GM21390 (cell line): ENCODE results near the gene AHR.

Source experiments
- ATAC-seq: cut with Tn5 transposase; IDR thresholded peaks from one replicate; pipeline ENCODE4 v1.9.1; 2021; ENCODE audit not compliant: unreplicated experiment

The AHR gene

DNA sequence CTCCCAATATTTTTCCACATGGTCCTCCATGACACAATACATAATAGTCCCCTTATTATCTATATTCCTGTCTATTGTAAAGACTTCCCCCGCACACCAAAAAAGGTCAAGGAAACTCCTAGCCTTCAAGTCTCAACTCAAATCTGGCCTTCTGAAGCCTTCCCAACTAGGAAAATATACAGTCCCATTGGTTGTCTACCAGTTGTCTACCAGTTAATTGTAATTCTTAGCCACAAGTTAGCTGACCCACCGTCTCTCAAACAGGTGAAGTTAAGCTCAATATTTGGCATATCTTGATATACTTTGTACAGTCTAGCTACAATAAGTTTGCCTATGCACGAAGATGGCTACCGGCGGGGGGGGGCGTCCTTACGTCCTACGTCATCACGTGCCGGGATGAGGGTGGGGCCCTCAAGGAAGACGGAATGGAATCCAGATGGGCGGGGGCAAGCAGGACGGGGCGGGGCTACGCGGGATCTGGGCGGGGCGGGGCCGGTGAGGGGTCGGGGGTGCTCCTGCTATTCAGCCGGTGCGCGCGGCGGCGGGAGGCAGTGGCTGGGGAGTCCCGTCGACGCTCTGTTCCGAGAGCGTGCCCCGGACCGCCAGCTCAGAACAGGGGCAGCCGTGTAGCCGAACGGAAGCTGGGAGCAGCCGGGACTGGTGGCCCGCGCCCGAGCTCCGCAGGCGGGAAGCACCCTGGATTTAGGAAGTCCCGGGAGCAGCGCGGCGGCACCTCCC, at the start of gene AHR:
TSS of gene AHR (plus strand) at position 551 of the 738 bp plus-strand sequence. CDS start 613 bp downstream, outside the sequence.
- ATAC-seq, result peak; percentile 47

DNA sequence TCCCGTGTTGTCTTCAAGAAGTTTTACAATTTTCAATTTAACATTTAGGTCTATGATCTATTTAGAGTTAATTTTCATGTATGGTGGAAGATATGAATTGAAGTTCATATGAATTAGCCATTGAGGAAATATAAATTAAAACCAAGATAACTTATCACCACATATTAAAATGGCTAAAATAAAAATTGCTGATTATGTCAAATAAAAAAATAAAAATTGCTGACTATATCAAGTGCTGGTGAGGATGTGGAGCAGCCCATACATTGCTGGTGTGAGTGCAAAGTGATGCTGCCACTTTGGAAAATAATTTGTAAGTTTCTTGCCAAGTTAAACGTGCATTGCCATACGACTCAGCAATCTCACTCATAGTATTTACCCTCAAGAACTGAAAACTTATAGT, 44.6 kb upstream of the AHR start:
- ATAC-seq, result no peak

DNA sequence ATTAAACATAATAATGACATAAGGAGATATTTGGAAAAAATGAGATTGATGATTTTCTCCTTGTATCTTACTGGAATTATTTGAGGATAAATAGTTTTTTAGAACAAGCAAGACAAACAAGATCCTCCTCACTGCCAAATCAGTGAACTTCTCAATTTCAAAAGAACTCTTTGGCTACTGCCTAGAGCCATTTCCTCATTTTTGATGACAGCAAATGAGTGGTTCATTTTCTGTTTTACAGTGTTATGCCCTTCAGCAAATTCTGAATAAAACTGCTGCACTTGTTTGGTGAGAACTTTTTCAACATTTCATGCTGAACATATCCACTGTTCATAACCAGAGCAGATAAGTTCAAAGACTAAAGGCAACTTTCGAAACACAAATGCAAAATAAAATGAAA, 42.5 kb upstream of the AHR start:
- ATAC-seq, result no peak

DNA sequence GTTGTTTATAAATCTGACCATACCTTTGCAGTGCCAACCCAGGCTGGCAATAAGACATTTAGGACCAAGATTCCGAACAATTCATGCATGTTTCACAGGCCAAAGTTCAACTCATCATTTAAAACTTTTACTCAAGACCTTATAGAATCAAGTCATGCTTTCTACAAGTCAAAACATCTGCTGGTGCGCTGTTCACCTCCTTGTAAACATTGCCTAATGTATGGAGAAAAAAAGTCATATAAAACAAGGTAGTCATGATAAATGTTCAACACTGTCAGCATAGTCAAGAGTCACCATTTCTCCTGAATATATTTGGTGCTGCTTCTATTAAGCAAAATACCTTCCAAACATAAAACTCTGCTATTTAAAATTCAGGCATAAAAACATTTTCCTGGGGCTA, 42.1 kb upstream of the AHR start:
- ATAC-seq, result no peak

DNA sequence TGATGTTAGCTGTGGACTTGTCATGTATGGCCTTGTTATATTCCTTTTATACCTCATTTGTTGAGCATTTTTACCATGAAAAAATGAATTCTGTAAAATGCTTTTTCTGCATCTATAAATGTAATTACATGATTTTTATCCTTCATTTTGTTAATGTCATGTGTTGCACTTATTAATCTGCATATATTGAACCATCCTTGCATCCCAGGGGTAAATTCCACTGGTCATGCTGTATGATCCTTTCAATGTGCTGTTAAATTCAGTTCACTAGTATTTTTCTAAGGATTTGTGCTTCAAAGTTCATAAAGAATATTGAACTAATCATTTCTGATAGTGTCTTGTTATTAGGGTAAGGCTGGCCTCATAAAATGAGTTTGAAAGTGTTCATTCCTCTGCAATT, 31.9 kb upstream of the AHR start:
- no peak for ATAC-seq

DNA sequence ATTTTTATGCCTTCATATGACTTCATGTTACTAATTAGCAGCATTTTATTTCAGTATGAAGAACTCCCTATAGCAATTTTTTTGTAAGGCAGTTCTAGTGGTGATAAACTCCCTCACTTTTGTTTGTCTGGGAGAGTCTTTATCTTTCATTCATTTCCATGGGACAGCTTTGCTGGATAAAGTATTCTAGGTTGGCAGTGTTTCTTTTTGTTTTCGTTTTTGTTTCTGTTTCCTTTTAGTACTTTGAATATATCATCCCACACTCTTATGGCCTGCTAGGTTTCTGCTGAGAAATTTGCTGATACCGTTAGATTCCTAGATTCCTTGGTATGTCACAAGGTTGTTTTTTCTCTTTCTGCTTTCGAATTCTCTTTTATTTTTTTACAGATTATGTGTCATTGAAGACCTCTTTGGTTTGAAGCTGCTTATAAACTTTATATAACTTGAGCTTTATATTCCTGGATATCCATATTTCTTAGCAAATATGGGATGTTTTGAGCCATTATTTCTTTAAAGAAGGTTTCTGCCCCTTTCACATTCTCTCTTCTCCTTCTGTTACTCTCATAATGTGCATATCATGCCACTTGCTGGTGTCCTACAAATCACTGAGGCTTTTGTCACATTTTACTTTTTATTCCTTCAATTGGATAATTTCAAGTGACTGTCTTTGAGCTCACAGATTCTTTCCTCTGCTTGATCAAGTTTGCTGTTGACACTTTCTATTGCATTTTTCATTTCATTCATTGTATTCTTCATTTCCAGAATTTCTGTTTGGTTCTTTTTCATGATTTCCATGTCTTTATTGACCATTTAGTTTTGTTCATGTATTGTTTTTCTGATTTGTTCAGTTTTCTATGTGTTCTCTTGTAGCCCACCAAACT, 28.9 kb upstream of the AHR start:
- ATAC-seq, result no peak

DNA sequence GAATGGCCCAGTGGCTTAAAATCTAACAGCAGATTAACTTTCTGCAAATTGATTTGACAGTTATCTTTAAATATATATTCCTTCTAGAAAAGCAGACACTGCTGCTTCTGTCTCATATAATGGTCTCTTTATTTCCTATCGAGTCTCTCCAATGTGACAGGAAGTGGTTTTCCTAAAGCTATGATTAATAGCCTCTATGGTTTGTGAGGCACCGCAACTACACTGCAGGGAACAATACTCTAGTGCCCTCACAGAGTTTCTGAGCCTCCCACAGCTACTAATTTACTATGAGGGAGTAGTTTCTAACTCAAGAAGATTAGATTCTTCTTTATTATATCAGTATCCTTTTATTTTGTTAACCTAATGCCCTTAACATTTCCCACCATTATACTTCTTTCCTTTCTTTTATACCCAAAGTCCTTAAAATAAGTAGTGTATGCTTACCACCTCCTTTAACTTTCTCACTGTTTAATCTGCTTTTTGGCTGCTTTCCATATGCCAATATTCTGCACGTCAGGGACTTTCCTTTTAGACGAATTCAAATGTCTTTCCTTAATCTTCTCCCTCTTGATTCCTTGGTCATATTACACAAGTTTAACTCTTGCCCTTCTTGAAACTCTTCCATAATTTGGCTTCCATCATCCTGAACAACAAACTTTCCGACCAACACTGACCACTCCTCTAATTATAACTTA, 23.8 kb upstream of the AHR start:
- no peak for ATAC-seq

DNA sequence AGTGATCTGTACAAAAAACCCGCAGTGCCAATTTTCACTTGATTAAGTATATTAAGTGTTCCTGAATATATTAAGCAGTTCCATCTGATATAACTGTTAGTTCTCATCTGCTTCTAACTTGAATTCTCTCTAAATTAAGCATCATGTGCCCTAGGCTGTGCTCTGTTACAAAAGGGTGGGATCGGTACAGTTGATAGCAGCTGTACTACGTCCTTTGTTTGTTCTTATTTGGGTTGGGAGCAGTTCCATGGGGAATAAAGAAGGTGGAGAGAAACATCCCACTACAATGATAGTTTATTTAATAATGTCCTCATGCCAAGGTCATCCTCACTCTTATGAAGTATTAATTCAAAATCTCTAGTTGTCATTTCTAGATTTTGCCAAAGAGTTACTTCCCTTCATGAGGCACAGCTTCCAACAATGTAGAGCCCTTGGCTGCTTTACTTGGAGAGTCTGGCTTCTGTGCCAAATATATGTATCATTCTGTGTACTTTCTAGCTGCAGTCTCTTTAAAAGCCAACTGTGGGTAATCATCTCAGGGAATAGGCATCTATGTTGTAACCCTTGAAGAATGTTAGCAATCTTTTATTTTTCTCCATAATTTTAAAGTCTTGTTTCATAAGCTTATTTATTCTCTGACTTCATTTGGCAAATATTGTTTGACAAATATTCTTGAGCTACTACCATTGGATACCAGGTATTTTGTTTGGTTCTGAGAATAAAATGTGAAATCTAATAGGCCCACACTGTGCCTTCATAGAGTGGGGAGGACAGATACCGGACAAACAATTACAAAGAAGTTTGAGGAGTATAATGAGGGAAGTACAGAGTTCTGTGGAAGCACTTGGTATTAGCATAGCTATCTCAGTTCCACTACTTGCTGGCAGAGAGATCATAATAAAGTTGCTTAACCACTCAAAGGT, 22.4 kb upstream of the AHR start:
- ATAC-seq, result no peak

DNA sequence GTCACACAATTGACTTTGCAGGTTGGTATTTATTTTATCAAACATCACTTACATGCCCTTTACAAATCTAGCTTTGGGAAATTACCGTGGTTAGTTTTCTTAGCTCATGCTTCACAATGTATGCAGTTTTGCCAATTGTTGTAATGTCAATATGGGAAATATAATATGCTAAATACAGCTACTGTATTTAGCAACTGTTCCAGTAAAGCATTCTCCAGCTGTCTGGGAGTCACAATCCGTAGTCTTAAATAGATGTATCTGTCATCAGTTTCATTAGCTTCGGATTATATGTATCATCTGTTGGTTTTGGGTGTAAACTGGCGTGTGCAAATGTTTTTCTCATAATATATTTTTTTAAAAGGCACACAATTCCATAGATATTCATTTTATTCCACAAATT, 19.4 kb upstream of the AHR start:
- no peak for ATAC-seq

DNA sequence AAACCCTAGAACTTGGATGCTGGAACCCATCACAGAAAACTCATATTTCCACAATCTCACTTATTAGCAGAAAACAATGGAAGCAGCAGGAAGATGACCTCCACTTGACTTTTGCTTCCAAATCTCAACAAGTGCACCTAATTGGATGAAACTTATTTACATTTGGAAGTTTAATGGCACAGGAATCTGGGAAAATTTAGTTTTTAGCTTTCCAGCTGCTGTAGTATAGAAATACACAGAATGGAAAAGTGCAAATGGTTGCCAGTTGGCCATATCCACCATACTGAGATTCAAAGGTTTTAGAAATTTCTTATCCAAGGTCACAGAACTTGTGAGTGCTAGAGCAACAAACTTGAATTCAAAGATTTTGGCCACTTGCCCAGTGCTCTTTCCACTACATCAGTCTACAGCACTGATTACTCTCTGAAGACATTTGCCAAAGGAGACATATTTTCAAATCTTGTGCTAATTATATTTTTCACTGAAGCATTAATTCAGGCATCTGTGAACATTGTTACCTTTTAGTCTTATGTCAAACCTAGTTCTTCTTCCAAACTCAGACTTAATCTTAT, 9.3 kb upstream of the AHR start:
- no peak for ATAC-seq

DNA sequence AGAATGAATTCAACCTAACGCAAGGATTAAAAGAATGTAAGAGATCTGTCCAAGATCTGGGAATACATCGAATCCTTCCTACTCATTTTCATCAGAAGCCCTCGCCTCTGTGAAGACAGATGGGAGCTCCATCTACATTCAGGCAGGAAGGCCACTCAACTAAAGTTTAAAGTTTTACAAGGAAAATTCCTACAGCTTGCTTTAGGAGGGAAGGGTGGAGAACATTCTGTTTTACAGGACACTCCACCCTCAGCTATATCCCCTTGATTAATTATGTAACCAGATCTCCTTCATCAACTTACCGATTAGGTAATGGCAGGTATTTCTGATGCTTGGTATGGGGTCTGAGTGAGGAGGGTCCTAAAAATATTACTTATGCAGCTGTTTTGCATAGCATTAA, 5.6 kb upstream of the AHR start:
- no peak for ATAC-seq

DNA sequence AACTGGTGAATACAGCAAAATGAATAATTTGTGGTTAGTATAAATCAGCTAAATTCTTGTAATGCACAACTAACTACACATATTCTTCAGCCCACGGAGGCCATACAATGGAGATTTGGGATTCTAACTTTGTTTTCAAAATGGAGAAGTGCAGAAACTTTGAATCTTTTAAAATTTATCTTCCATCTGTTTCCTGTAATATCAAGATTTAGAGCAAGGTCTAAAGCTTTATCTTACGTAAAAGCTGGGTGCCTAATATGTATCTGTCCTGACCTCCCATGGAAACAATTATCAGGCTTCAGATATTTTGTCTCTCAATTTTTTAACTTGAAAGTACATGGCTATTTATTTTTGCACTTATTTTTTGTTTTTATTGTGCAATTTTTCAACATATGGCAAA, 5.0 kb upstream of the AHR start:
- no peak for ATAC-seq

DNA sequence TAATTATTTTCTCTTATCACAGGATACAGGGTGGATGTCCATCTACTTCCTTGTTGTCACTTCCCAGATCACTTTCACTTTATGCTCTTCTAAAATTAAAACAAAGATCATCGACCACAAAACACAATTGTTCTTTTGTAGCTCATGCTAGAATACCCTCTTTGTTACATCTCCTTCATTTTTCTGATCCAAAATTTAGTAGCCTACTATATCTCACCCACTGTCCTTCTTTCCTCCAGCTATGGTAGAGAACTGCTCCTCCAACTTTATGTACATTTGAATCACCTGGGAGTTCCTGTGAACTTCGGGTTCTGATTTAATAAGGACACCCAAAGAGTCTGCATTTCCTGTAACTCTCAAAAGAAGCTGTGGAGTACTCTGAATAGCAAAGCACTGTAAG, 1.2 kb upstream of the AHR start:
- no peak for ATAC-seq

DNA sequence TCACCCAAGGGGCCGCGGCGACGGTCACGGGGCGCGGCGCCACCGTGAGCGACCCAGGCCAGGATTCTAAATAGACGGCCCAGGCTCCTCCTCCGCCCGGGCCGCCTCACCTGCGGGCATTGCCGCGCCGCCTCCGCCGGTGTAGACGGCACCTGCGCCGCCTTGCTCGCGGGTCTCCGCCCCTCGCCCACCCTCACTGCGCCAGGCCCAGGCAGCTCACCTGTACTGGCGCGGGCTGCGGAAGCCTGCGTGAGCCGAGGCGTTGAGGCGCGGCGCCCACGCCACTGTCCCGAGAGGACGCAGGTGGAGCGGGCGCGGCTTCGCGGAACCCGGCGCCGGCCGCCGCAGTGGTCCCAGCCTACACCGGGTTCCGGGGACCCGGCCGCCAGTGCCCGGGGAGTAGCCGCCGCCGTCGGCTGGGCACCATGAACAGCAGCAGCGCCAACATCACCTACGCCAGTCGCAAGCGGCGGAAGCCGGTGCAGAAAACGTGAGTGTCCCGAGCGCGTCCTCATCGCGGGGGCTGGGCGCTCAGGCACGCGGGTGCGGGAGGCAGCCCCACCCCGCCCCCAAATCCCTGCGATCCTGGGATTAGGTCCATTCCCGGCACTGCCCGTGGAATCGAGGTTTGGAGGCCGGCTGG, 509 bp downstream of the AHR start:
- ATAC-seq, result peak; percentile 34

DNA sequence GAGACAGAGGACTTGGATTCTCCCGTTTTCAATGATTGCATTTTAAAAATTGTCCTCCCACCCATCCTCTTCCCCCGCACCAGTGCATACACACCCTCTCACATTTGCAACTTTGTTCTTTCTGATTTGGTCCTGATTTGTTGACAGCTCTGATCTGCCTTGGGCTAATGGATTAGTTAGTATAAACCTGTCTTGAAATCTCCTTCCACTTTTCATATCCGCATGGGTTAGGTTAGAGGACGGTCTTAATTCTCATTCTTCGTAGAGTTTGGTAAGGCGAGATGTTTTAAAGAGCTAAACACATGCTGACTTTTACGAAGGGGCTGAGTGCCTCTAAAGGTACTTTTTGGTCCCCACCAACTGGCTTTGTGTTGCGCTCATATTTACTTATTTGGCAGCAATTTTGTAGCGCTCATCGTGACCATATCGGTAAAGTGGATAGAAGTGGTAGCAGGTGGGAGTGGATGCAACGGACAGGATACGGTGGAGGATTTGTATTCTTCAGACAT, 1.1 kb downstream of the AHR start:
- no peak for ATAC-seq

DNA sequence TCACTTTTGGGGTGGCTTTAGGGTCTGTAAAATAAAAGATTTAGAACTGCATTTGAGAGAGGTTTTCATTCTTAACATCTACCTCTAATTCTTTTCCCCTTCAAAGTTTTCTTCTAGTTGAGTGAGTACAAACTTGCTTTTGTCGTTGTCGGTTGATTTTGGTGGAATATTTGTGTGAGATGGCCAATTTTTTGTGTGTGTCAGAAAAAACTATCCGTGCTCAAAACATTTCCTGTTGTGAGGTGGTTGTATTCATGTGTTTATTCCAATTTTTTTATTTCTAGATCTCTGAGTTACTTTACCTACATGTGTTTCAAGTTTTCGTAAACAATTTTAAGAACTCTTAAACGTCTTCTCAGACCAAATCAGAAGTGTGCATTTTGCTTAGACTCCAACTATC, 1.6 kb downstream of the AHR start:
- ATAC-seq, result no peak

DNA sequence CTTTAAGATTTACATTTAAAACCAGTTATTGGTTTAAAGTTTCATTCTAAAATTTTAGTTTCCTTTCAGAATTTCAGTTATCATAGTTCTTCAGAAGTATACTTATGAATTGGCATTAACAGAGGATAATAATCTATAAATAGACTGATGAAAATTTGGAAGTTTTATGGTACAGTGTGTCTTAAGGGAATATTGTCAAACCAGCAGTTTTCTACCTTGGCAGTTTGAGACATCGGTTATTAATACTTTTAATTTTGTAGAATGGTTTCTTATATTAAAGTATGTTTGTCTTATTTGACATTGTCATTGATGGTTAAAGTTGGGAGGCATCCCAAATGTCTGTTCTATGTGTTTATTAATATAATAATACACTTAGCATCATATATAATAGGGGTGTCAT, 2.0 kb downstream of the AHR start:
- ATAC-seq, result no peak

DNA sequence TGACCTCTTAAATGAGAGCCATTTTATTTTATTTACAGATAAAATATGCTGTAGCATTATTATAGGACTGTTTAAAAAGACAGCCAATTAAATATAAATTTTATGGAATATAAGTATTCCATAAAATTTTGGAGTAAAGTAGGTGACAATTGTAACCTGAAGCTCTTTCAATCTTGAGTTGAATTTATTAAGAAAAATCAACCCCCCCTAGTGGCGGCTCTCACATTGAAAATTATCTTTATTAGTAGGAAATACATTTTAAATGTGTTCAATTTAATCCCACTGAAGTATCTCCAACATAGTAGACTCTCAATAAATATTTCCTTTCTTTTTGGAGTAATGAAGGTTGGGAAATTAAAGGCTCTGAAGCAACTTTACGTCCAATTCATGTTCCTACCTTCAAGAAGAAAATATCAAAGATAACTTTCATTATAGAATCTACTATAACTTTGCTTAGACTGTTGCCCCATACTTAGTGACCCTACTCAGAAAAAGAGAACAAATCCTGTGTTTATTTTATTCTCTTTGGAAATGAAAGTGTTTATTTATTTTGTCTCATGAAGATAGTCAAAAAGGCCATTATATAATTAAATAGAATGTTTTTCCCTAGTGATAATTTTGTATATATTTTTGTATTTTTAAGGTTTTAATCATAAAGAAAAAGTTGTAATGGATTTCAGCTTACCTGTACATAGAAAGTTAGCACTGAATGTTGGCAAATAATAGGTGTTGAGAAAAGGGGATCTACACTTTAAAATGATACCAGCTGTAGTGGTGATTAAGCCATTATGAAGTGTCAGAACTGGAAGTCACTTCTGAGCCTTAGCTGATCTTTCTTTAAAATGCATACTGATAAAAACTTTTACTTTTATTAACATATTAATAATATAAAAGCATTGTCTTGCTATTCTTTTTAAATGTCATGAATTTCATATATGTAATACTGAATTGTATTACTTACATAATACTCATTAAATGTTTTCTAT, 3.3 kb downstream of the AHR start:
- ATAC-seq, result no peak
